GM06990 (cell line): ENCODE data around the gene PDLIM3.

Source experiments
- DNase-seq: peaks from one replicate; pipeline ENCODE4 v3.0.0-alpha.2; 2011; ENCODE audit not compliant: insufficient read length; ENCODE audit errors: extremely low read depth
- H3K27me3 ChIP-seq: replicated peaks from 2 replicates; pipeline ENCODE4 v1.6.0; 2011; ENCODE audit warnings: low read length; ENCODE audit not compliant: control insufficient read depth, insufficient read depth
- H3K36me3 ChIP-seq: 2 replicates; pipeline ENCODE4 v1.5.1; 2011; ENCODE audit warnings: low read length; ENCODE audit not compliant: control insufficient read depth, insufficient read depth
- H3K4me3 ChIP-seq: replicated peaks from 2 replicates; pipeline ENCODE4 v1.5.1; 2011; ENCODE audit warnings: low read depth, mild to moderate bottlenecking, control low read depth, low read length
- CTCF ChIP-seq: IDR thresholded peaks from 2 replicates; pipeline ENCODE4 v1.5.1; 2011; ENCODE audit warnings: low read length, control low read depth, mild to moderate bottlenecking, inconsistent platforms; ENCODE audit not compliant: insufficient read depth, poor library complexity, severe bottlenecking

Gene PDLIM3

DNA sequence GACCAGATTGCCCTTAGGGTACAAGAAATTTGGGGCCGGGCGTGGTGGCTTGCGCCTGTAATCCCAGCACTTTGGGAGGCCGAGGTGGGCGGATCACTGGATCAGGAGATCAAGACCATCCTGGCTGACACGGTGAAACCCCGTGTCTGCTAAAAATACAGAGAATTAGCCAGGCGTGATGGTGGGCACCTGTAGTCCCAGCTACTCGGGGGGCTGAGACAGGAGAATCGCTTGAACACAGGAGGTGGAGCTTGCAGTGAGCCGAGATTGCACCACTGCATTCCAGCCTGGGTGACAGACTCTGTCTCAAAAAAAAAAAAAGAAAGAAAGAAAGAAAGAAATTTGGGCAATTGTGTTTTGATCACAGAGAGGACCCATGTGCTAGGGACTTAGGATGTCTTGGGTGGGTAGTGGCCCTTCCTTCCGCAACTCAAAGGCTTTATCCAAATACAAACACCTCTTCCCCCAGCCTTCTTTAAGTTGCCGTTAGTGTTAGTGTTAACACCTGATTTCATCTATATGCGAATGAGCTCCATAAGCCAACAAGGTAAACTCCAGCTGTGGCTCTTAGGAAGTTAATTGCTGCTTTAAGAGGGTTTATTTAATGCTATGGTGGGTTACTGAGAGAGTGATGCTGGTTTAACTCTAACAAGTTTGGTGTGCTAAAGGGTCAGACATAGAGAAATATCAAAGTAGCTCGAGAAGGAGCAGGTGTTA is 55.1 kb downstream of the PDLIM3 start:
- no peak for TF ChIP-seq CTCF
- no peaks in the 10 kb centered on the region for H3K36me3 ChIP-seq
- peak overlapping the region; percentile 37 for H3K4me3 ChIP-seq
- no peak for DNase-seq
- no peaks in the 10 kb centered on the region for H3K27me3 ChIP-seq

- H3K36me3 ChIP-seq, result no peaks in the 10 kb centered on the region
- H3K4me3 ChIP-seq, result peak overlapping the region; percentile 37
- TF ChIP-seq CTCF, result no peak
- H3K27me3 ChIP-seq, result no peaks in the 10 kb centered on the region
- peak; percentile 75 for DNase-seq
Measured at GRCh38 chr4:185479507-185479971, 55.8 kb downstream of the PDLIM3 start.

- TF ChIP-seq CTCF, result no peak
- DNase-seq, result no peak
- H3K4me3 ChIP-seq, result no peak overlapping the region
- no peaks in the 10 kb centered on the region for H3K36me3 ChIP-seq
- H3K27me3 ChIP-seq, result no peaks in the 10 kb centered on the region
Measured at GRCh38 chr4:185473247-185473646, 62.1 kb downstream of the PDLIM3 start.

GRCh38 chr4:185472103-185472542 is 63.2 kb downstream of the PDLIM3 start:
- no peaks in the 10 kb centered on the region for H3K27me3 ChIP-seq
- no peak for TF ChIP-seq CTCF
- H3K4me3 ChIP-seq, result peak overlapping the region; percentile 64
- no peak for DNase-seq
- H3K36me3 ChIP-seq, result no peaks in the 10 kb centered on the region

DNA sequence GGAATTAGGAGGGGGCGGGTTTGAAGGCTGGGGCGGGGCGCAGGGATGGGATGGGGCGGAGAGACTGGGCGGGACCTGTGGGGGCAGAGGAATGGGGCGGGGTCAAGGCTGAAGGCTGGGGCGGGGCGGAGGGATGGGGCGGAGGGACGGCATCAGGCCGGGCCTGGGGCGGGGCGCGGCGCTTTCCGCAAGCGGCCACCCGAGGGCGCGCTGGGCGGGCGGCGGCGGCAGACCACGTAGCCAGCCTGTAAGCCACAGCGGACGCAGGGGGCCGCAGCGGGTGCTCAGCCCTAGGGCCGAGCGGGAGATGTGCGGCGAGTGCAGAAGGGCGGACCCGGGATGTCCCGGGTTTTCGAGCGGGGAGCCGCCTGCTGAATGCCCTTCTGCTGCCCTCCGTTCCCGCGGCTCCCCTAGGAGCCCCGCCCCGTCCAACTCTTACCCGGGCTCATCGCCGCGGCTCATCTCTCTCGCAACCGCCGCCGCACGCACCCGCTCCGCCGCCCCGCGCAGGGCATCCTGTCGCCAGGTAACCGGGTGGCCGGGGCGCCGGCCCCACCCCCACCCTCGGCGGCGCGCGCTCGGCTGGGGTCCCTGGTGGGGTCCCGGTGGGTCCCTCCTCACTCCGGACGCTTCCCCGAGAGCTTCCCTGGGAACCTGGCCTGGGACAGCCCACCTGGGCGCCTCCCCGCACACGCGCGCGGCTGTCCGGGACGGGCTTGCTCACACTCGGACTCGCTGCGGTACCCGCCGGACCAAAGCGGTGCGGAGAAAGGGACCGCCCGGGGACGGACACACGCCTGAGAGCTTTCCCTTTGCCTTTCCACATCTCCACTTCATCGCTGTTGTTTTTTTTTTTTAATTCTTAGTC is 63.8 kb downstream of the PDLIM3 start, which contains the start of gene CCDC110:
Gene CCDC110, minus strand, starts transcription at position 499 of the 868 bp plus-strand sequence. Its CDS starts 50 bp downstream, at position 449.
- Histone ChIP-seq H3K4me3 (peak within 1 kb of the TSS; percentile 74), H3K36me3 (no peaks in the 10 kb centered on the region), H3K27me3 (no peaks in the 10 kb centered on the region)
- DNase-seq, result peak; percentile 89
- peak; percentile 40 for TF ChIP-seq CTCF
